GM23248 (cell line): ENCODE results near the gene MRGPRG. TPM values are rescaled to one million over a fixed set of nuclear protein-coding genes. Genes with fewer than 3 reads are reported as not detected.

ENCODE experiments used
- DNase-seq: peaks from one replicate; pipeline ENCODE4 v3.0.0-alpha.2; 2015
- H2AFZ ChIP-seq: fragments of 200-600 bp; sonication (generic); 2 replicates; pipeline ENCODE4 v1.6.1; 2016; ENCODE audit warnings: antibody characterized with exemption
- H3F3A ChIP-seq: fragments of 200-600 bp; sonication (generic); 2 replicates; pipeline ENCODE4 v1.6.1; 2016; ENCODE audit warnings: mild to moderate bottlenecking, antibody characterized with exemption, mixed run types; ENCODE audit not compliant: insufficient read depth
- H3K27ac ChIP-seq: fragments of 200-600 bp; sonication (generic); 2 replicates; pipeline ENCODE4 v1.5.1; 2016; ENCODE audit warnings: mild to moderate bottlenecking
- H3K27me3 ChIP-seq: fragments of 200-600 bp; sonication (generic); replicated peaks from 2 replicates; pipeline ENCODE4 v1.6.1; 2016; ENCODE audit warnings: mild to moderate bottlenecking; ENCODE audit not compliant: insufficient read depth
- H3K36me3 ChIP-seq: fragments of 200-600 bp; sonication (generic); 2 replicates; pipeline ENCODE4 v1.6.1; 2016; ENCODE audit warnings: low read depth, mild to moderate bottlenecking
- H3K4me1 ChIP-seq: fragments of 200-600 bp; sonication (generic); 2 replicates; pipeline ENCODE4 v1.6.1; 2016; ENCODE audit warnings: mild to moderate bottlenecking; ENCODE audit not compliant: insufficient read depth
- H3K4me2 ChIP-seq: fragments of 200-600 bp; sonication (generic); one replicate; pipeline ENCODE4 v1.6.1; 2016; ENCODE audit warnings: mild to moderate bottlenecking; ENCODE audit not compliant: unreplicated experiment
- H3K4me3 ChIP-seq: fragments of 200-600 bp; sonication (generic); 2 replicates; pipeline ENCODE4 v1.5.1; 2016; ENCODE audit warnings: mild to moderate bottlenecking
- H3K79me2 ChIP-seq: fragments of 200-600 bp; sonication (generic); 2 replicates; pipeline ENCODE4 v1.6.1; 2016; ENCODE audit warnings: mild to moderate bottlenecking; ENCODE audit not compliant: insufficient read depth
- H3K9ac ChIP-seq: fragments of 200-600 bp; sonication (generic); 2 replicates; pipeline ENCODE4 v1.6.1; 2016; ENCODE audit warnings: mild to moderate bottlenecking
- H3K9me2 ChIP-seq: fragments of 200-600 bp; sonication (generic); 2 replicates; pipeline ENCODE4 v1.6.1; 2016; ENCODE audit warnings: mixed run types, mild to moderate bottlenecking, moderate library complexity; ENCODE audit not compliant: insufficient read depth
- H3K9me3 ChIP-seq: fragments of 200-600 bp; sonication (generic); one replicate; pipeline ENCODE4 v1.6.1; 2017; ENCODE audit warnings: low read depth
- H4K20me1 ChIP-seq: fragments of 200-600 bp; sonication (generic); 2 replicates; pipeline ENCODE4 v1.6.0; 2016; ENCODE audit not compliant: insufficient read depth
- EZH2 ChIP-seq: fragments of 200-600 bp; sonication (generic); IDR thresholded peaks from 2 replicates; pipeline ENCODE4 v1.6.1; 2018; ENCODE audit warnings: antibody characterized with exemption, mild to moderate bottlenecking; ENCODE audit not compliant: insufficient read depth, poor library complexity, severe bottlenecking
- EZH2phosphoT487 ChIP-seq: fragments of 200-600 bp; sonication (generic); IDR thresholded peaks from 2 replicates; pipeline ENCODE4 v1.6.1; 2018; ENCODE audit warnings: antibody characterized with exemption, moderate library complexity, mild to moderate bottlenecking, low read depth; ENCODE audit not compliant: insufficient read depth
- WGBS, 2 experiments: methylation state at CpG; one replicate each; pipeline ENCODE4 v1.1.6; 2015 to 2017; ENCODE audit warnings: low lambda C conversion rate in 2 of 2, low coverage in 1 of 2; ENCODE audit errors: missing lambda C conversion rate in 2 of 2; 5-methylcytosine and 5-hydroxymethylcytosine counted together
- in situ Hi-C: fragments of 300-500 bp; cut with MboI; formaldehyde crosslinking; loops from 2 replicates; pipeline ENCODE4 v1.15.0; 2020
- polyA plus RNA-seq: library from polyadenylated mRNA; unstranded; fragments of >200 nt; fragmentation: Nextera tagmentation; extraction: Ambion mirVana; gene quantifications from 2 replicates; pipeline ENCODE4 v1.2.1, GENCODE V29; 2016
- total RNA-seq: library from RNA; depleted of rRNA; stranded (reverse); fragments of >200 nt; shearing (Covaris generic); gene quantifications from 2 replicates; pipeline ENCODE4 v1.2.3, GENCODE V29; 2014

Gene MRGPRG
- total and polyA plus RNA-seq, 2 experiments from 2014 or later: not detected

DNA sequence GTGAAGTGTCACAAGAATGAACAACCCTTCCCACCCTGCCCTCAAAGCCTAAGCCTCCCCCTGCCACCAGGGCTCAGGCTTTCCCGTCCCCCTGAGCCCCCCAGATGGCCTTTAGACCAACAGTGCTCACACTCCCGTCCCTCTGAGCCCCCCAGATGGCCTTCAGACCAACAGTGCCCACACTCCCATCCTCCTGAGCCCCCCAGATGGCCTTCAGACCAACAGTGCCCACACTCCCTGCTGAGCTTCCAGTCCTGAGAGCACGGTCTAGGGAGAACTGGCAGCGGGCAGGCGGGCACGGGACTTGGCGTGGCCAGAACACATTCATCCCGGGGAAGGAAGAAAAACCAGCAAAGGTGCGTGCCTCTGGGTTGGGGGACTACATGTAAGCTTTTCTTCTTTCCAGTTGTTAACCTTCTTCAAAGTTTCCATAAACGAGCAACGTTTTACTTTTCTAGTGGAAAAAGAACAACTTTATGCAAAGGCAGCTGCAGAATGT, 2.5 kb downstream of the MRGPRG start:
- Histone ChIP-seq H3K4me2 (no peak overlapping the region), H3K9me3 (no peaks in the 10 kb centered on the region), H3K9me2 (no peaks in the 10 kb centered on the region), H3K4me1 (no peaks in the 10 kb centered on the region), H3K9ac (no peak overlapping the region), H3K36me3 (no peaks in the 10 kb centered on the region), H2AFZ (no peak overlapping the region), H4K20me1 (no peaks in the 10 kb centered on the region), H3K79me2 (no peaks in the 10 kb centered on the region), H3K27ac (no peak overlapping the region), H3K4me3 (no peak overlapping the region), H3F3A (no peaks in the 10 kb centered on the region), H3K27me3 (peaks cover 18% of the 10 kb centered on the region; the same call in 1 of the 2 replicates)
- in situ Hi-C loops: no loop called here
- no peak for DNase-seq
- WGBS, 2 experiments: 57 to 62% methylated on average over 11 of the region's 11 CpGs
- TF ChIP-seq EZH2phosphoT487 (no peak), EZH2 (no peak)

DNA sequence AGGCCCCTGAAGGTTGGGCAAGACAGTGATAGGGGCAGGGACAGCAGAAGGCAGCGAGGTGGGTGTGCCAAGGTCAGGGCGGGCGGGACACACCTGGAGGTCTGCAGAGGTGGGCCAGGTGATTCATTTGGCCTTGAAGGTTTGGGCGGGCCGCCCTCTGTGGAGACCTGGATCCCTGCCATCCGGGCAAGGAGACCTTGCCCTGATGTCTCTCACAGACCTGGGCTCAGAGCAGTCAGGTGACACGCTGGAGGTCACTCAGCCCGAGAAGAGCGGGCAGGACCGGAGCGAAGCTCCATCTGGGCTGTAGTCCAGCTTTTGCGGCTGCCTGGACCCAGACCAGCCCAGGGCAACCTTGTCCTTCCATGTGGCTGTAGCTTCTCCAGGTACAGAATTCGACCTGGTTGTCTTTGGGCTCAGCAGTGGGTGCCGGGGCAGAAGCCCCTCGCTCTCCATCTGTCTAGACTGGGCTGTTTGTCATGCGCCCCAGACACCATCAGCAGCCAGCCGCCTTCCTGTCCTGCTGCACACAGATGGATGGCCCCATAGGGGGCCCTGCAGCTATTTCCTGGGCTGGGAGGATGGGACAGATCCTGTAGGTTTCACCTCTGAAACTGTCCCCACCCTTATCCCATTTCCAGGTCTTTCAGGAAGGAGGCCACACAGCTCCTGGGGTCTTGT, 3.1 kb downstream of the MRGPRG start:
- in situ Hi-C loops: no loop called here
- TF ChIP-seq EZH2 (no peak), EZH2phosphoT487 (no peak)
- Histone ChIP-seq H3K9ac (no peak overlapping the region), H3K4me2 (no peak overlapping the region), H4K20me1 (no peaks in the 10 kb centered on the region), H3F3A (no peaks in the 10 kb centered on the region), H3K36me3 (no peaks in the 10 kb centered on the region), H3K27ac (no peak overlapping the region), H3K9me2 (no peaks in the 10 kb centered on the region), H3K79me2 (no peaks in the 10 kb centered on the region), H2AFZ (no peak overlapping the region), H3K4me1 (no peaks in the 10 kb centered on the region), H3K27me3 (peaks cover 18% of the 10 kb centered on the region; the same call in 1 of the 2 replicates), H3K4me3 (no peak overlapping the region), H3K9me3 (no peaks in the 10 kb centered on the region)
- no peak for DNase-seq
- 57 to 58% methylated on average over 17 of the region's 17 CpGs for WGBS, 2 experiments

DNA sequence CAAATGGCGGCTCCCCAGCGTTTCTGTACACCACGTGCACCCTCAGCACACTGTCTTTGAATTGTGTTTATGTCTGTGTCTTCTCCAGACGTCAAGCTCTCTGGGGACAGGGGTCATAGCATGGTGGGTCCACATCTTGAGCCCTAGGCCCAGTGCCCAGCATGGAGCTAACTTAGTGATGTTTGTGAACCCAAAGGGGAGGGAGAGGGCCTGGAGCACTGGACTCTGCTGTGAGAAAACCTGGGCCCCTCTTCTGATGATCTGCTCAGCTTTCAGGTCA, 4.3 kb downstream of the MRGPRG start:
- Histone ChIP-seq H3K4me2 (no peak overlapping the region), H2AFZ (no peak overlapping the region), H3K4me3 (no peak overlapping the region), H3K9ac (no peak overlapping the region), H3K36me3 (no peaks in the 10 kb centered on the region), H4K20me1 (no peaks in the 10 kb centered on the region), H3K27me3 (peaks cover 18% of the 10 kb centered on the region; the same call in 1 of the 2 replicates), H3K9me2 (no peaks in the 10 kb centered on the region), H3K79me2 (no peaks in the 10 kb centered on the region), H3K27ac (no peak overlapping the region), H3K9me3 (no peaks in the 10 kb centered on the region), H3K4me1 (no peaks in the 10 kb centered on the region), H3F3A (no peaks in the 10 kb centered on the region)
- WGBS, 2 experiments: 51 to 61% methylated on average over 4 of the region's 4 CpGs
- TF ChIP-seq EZH2phosphoT487 (no peak), EZH2 (no peak)
- no peak for DNase-seq
- in situ Hi-C loops: no loop called here

DNA sequence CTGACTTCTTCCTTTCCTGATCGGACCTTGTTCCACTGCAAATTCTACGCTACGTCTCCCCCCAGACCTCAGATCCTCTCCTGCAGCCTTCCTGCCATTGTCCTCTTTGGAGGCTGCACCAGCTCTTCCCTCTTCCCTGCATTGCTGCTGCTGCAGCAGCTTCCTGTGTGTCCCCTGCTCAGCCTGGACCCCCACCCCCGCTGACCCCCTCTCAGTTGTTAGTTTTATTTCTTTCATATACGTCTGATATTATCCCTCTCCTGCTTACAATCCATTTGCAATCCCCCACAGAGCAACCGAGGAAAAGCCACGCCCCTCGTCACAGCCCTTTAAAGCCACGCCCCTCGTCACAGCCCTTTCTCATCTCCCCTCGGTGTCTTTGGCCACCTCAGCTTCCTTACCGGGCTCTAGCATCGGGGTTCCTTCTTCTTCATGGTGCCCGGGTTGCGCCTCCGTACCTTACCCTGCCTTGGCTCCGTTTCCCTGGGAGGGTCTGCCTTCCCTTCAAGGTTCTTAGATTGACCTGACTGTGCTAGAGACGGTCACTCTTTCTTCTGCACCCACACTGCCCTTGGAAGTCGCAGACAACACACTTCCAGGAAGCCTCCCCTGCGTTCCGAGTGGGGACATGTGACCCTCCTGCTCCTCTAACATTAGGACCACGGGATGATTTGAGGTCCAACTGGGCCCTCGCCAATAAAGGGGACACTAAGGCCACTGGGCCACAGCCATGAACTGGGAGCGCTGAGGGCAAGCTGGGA, 4.8 kb downstream of the MRGPRG start:
- Histone ChIP-seq H3F3A (no peaks in the 10 kb centered on the region), H3K4me3 (no peak overlapping the region), H2AFZ (no peak overlapping the region), H3K27ac (no peak overlapping the region), H3K4me2 (no peak overlapping the region), H3K36me3 (no peaks in the 10 kb centered on the region), H3K79me2 (no peaks in the 10 kb centered on the region), H3K9me3 (no peaks in the 10 kb centered on the region), H3K9me2 (no peaks in the 10 kb centered on the region), H3K9ac (no peak overlapping the region), H3K27me3 (peaks cover 18% of the 10 kb centered on the region; the same call in 1 of the 2 replicates), H3K4me1 (no peaks in the 10 kb centered on the region), H4K20me1 (no peaks in the 10 kb centered on the region)
- TF ChIP-seq EZH2 (no peak), EZH2phosphoT487 (no peak)
- no peak for DNase-seq
- WGBS, 2 experiments: 48 to 52% methylated on average over 24 of the region's 24 CpGs
- in situ Hi-C loops: no loop called here
